DOHH2 (cell line): Measurements from ENCODE around the gene ANXA3.
A peak's percentile ranks its signal among the peaks of the same experiment; 100 is the strongest.

ENCODE experiments used
- H3F3A ChIP-seq: fragments of 200-600 bp; sonication (generic), shearing (Covaris generic); 2 replicates; pipeline ENCODE4 v1.6.0; 2016; ENCODE audit warnings: antibody characterized with exemption, mild to moderate bottlenecking; ENCODE audit not compliant: control insufficient read depth, insufficient read depth
- H3K27ac ChIP-seq: fragments of 200-600 bp; sonication (generic); 2 replicates; pipeline ENCODE4 v1.5.1; 2014; ENCODE audit warnings: low read depth, mild to moderate bottlenecking, low read length, moderate library complexity
- H3K27me3 ChIP-seq: fragments of 200-600 bp; sonication (generic); 2 replicates; pipeline ENCODE4 v1.6.1; 2014; ENCODE audit warnings: mild to moderate bottlenecking, low read length, mixed read lengths; ENCODE audit not compliant: control insufficient read depth
- H3K36me3 ChIP-seq: fragments of 200-600 bp; sonication (generic); 2 replicates; pipeline ENCODE4 v1.6.1; 2014; ENCODE audit warnings: mild to moderate bottlenecking, low read length, moderate library complexity, mixed read lengths; ENCODE audit not compliant: control insufficient read depth
- H3K4me1 ChIP-seq: fragments of 200-600 bp; sonication (generic); 2 replicates; pipeline ENCODE4 v1.6.1; 2014; ENCODE audit warnings: mild to moderate bottlenecking, low read length, mixed read lengths; ENCODE audit not compliant: control insufficient read depth
- H3K4me2 ChIP-seq: fragments of 200-600 bp; sonication (generic); 2 replicates; pipeline ENCODE4 v1.6.0; 2014; ENCODE audit warnings: mild to moderate bottlenecking, low read length, moderate library complexity
- H3K4me3 ChIP-seq: fragments of 200-600 bp; sonication (generic); 2 replicates; pipeline ENCODE4 v1.5.1; 2014; ENCODE audit warnings: mild to moderate bottlenecking, low read length, mixed read lengths
- H3K79me2 ChIP-seq: fragments of 200-600 bp; sonication (generic); 2 replicates; pipeline ENCODE4 v1.6.1; 2014; ENCODE audit warnings: mild to moderate bottlenecking, low read length, mixed read lengths; ENCODE audit not compliant: control insufficient read depth
- H3K9me2 ChIP-seq: fragments of 200-600 bp; sonication (generic); replicated peaks from 2 replicates; pipeline ENCODE4 v1.6.1; 2014; ENCODE audit warnings: mild to moderate bottlenecking, low read length, mixed read lengths; ENCODE audit not compliant: control insufficient read depth
- H3K9me3 ChIP-seq: fragments of 200-600 bp; sonication (generic); 2 replicates; pipeline ENCODE4 v1.6.1; 2014; ENCODE audit warnings: antibody characterized with exemption, low read length, mixed read lengths; ENCODE audit not compliant: control insufficient read depth, insufficient read depth
- H4K20me1 ChIP-seq: fragments of 200-600 bp; sonication (generic); 2 replicates; pipeline ENCODE4 v1.6.0; 2014; ENCODE audit warnings: low read depth, mild to moderate bottlenecking, antibody characterized with exemption, low read length, moderate library complexity; ENCODE audit not compliant: control insufficient read depth, insufficient read depth
- EZH2phosphoT487 ChIP-seq: fragments of 200-600 bp; sonication (generic); IDR thresholded peaks from 2 replicates; pipeline ENCODE4 v1.6.1; 2017; ENCODE audit warnings: borderline replicate concordance, mild to moderate bottlenecking, antibody characterized with exemption, low read length, moderate library complexity, mixed read lengths
- TF ChIP-seq, protein P1 (sequence below): fragments of 200-600 bp; sonication (generic); IDR thresholded peaks from one replicate; pipeline ENCODE4 v1.5.1; 2014; ENCODE audit warnings: antibody characterized with exemption, mild to moderate bottlenecking, low read depth, low read length; ENCODE audit not compliant: poor library complexity, severe bottlenecking

ANXA3 gene

DNA sequence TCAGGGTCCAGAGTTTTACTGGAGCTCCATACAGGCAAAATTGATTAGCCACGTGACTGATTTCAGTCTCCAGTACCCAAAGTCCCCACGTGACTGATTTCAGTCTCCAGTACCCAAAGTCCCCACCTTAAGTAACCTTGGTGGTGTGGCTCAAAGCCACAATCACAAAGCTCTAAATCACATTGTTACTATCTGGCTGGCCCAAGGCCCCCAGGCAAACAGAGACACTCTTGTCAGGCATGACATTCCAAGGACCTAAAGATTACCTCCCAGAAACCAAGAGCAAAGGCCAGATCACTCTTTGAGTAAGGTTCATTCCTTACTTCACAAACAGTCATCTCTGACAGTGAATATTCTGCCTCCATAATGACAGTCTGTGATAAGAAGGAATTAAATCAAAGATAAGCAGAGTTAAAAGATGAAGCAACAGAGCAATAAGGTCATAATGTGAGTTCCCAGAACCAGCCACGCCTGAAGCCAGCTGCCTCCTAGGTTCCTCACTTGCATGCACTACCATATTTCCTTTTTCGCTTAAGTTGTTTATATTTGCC lies 78.5 kb downstream of the ANXA3 start:
- Histone ChIP-seq H3F3A (peaks cover 5% of the 10 kb centered on the region; the same call in 1 of the 2 replicates), H3K36me3 (peaks cover 5% of the 10 kb centered on the region), H3K9me2 (no peaks in the 10 kb centered on the region), H4K20me1 (no peaks in the 10 kb centered on the region), H3K4me2 (peak overlapping the region; percentile 39), H3K9me3 (peaks cover 19% of the 10 kb centered on the region), H3K27ac (peak overlapping the region; percentile 33), H3K4me1 (peaks cover 18% of the 10 kb centered on the region), H3K4me3 (peak overlapping the region; percentile 38), H3K27me3 (no peaks in the 10 kb centered on the region), H3K79me2 (no peaks in the 10 kb centered on the region)
- TF ChIP-seq, protein P1, sequence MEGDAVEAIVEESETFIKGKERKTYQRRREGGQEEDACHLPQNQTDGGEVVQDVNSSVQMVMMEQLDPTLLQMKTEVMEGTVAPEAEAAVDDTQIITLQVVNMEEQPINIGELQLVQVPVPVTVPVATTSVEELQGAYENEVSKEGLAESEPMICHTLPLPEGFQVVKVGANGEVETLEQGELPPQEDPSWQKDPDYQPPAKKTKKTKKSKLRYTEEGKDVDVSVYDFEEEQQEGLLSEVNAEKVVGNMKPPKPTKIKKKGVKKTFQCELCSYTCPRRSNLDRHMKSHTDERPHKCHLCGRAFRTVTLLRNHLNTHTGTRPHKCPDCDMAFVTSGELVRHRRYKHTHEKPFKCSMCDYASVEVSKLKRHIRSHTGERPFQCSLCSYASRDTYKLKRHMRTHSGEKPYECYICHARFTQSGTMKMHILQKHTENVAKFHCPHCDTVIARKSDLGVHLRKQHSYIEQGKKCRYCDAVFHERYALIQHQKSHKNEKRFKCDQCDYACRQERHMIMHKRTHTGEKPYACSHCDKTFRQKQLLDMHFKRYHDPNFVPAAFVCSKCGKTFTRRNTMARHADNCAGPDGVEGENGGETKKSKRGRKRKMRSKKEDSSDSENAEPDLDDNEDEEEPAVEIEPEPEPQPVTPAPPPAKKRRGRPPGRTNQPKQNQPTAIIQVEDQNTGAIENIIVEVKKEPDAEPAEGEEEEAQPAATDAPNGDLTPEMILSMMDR, result no peak
- no peak for TF ChIP-seq EZH2phosphoT487

DNA sequence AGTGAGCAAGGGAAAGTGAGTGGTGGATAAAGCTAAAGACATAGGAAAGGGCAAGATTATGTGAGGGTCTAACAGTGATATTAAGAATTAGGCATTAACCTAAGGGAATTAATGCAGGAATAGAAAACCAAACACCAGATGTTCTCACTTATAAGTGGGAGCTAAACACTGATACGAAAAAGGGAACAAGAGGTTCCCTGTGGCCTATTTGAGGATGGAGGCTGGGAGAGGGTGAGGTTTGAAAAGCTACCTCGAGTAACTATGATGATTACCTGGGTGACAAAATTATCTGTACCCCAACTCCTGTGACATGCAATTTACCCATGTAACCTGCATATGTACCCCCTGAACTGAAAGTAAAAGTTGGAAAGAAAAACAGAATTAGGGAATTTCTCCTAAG lies 79.0 kb downstream of the ANXA3 start:
- H3K27ac ChIP-seq, result no peak overlapping the region
- no peaks in the 10 kb centered on the region for H4K20me1 ChIP-seq
- H3K9me2 ChIP-seq, result no peaks in the 10 kb centered on the region
- peaks cover 5% of the 10 kb centered on the region; the same call in 1 of the 2 replicates for H3F3A ChIP-seq
- peaks cover 18% of the 10 kb centered on the region for H3K4me1 ChIP-seq
- no peaks in the 10 kb centered on the region for H3K27me3 ChIP-seq
- no peaks in the 10 kb centered on the region for H3K79me2 ChIP-seq
- peaks cover 19% of the 10 kb centered on the region for H3K9me3 ChIP-seq
- no peak overlapping the region for H3K4me2 ChIP-seq
- TF ChIP-seq, protein P1, result no peak
- no peak for TF ChIP-seq EZH2phosphoT487
- peaks cover 5% of the 10 kb centered on the region for H3K36me3 ChIP-seq
- no peak overlapping the region for H3K4me3 ChIP-seq

DNA sequence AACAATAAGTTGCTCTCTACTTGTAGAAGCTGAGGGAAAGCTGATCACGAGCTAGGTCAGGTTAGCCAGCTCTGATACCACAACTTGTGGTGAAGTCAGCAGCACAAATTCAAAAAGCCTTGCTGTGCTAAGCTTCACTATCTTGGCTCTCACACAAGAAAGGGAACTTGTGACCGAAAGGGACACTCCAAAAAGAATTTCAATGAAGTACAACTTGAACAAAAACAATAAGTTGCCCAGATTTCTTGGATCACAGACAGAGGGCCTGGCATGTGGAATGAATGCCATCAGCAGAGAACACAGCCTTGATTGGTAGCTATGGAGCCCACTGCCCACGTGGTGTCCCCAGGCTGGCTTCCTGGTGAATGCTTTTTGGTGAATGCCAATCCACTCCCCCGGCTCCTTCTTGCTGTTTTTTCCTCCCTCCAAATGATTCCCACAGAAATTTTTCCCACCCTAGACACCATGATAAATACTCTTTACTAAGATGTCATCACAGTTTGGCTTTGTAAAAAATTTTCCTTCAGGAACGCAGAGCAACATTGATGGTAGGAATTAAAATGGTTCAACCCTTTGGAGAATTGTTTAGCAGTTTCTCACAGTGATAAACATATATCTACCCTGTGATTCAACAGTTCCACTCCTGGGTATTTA lies 82.6 kb downstream of the ANXA3 start:
- no peaks in the 10 kb centered on the region for H3K79me2 ChIP-seq
- H3K27me3 ChIP-seq, result no peaks in the 10 kb centered on the region
- H3K9me3 ChIP-seq, result peaks cover 12% of the 10 kb centered on the region
- H3F3A ChIP-seq, result no peaks in the 10 kb centered on the region
- TF ChIP-seq, protein P1, result no peak
- TF ChIP-seq EZH2phosphoT487, result no peak
- no peaks in the 10 kb centered on the region for H3K9me2 ChIP-seq
- no peak overlapping the region for H3K4me2 ChIP-seq
- H4K20me1 ChIP-seq, result no peaks in the 10 kb centered on the region
- H3K27ac ChIP-seq, result no peak overlapping the region
- H3K4me3 ChIP-seq, result no peak overlapping the region
- H3K4me1 ChIP-seq, result peaks cover 24% of the 10 kb centered on the region
- peaks cover 5% of the 10 kb centered on the region for H3K36me3 ChIP-seq
